ENCODE data around the gene PI3.

PI3 gene

DNA sequence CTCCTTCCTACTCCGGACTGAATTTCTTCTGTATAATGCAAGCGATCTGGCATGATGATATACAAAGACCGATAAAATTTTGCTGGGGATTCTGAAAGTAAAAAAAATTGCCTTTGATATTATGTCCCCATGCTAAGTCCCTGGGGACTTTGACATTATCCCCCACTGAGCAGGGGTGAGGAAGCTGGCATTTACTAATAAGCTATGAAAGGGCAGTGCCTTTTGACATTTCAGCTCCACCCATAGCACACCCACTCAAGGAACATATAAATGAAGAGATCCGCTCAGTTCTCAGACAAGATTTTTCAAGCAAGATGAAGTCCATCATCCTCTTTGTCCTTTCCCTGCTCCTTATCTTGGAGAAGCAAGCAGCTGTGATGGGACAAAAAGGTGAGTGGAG lies 46.4 kb downstream of the PI3 start, which contains the start of gene SEMG2:
Gene SEMG2 (plus strand): TSS at position 298 of the 400 bp plus-strand sequence. CDS start 17 bp downstream, at position 315.
- TF ChIP-seq, protein P1, sequence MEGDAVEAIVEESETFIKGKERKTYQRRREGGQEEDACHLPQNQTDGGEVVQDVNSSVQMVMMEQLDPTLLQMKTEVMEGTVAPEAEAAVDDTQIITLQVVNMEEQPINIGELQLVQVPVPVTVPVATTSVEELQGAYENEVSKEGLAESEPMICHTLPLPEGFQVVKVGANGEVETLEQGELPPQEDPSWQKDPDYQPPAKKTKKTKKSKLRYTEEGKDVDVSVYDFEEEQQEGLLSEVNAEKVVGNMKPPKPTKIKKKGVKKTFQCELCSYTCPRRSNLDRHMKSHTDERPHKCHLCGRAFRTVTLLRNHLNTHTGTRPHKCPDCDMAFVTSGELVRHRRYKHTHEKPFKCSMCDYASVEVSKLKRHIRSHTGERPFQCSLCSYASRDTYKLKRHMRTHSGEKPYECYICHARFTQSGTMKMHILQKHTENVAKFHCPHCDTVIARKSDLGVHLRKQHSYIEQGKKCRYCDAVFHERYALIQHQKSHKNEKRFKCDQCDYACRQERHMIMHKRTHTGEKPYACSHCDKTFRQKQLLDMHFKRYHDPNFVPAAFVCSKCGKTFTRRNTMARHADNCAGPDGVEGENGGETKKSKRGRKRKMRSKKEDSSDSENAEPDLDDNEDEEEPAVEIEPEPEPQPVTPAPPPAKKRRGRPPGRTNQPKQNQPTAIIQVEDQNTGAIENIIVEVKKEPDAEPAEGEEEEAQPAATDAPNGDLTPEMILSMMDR (IDR thresholded peaks at IDR 0.05; ENCODE audit: extremely low read depth, insufficient read depth, missing control alignments): no peak
- in situ Hi-C loops (cut with MboI; ENCODE audit: low pct_unique_long_range_greater_than_20kb, low sequenced_read_pairs, unreplicated experiment): no loop called here
- no peak for DNase-seq (ENCODE audit: low spot score)

DNA sequence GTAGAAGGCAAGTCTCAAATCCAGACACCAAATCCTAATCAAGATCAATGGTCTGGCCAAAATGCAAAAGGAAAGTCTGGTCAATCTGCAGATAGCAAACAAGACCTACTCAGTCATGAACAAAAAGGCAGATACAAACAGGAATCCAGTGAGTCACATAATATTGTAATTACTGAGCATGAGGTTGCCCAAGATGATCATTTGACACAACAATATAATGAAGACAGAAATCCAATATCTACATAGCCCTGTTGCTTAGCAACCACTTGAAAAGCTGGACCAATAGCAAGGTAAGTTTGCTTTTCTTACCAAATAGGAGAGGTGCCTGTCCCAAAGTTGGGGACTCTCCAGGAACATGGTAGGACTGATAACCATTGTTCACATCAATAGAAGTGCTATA lies 48.4 kb downstream of the PI3 start:
- TF ChIP-seq, protein P1 (IDR thresholded peaks at IDR 0.05; ENCODE audit: extremely low read depth, insufficient read depth, missing control alignments): no peak
- in situ Hi-C loops (cut with MboI; ENCODE audit: low pct_unique_long_range_greater_than_20kb, low sequenced_read_pairs, unreplicated experiment): no loop called here

More for the DNA sequence above, 48.4 kb downstream of the PI3 start:
- no peak for DNase-seq (ENCODE audit: low spot score)

Measured in GM13977 (cell line).